ENCODE measurements around the gene DCAF12.

Gene DCAF12

GRCh38 chr9:34124926-34125325 is 1.6 kb downstream of the DCAF12 start:
- no peak for DNase-seq

- DNase-seq: no peak
These were observed 2.4 kb downstream of the DCAF12 start for GRCh38 chr9:34124099-34124498.

GRCh38 chr9:34123682-34124081 is 2.8 kb downstream of the DCAF12 start:
- DNase-seq: no peak

- DNase-seq: no peak
These were observed 4.5 kb downstream of the DCAF12 start for GRCh38 chr9:34121996-34122395.

GRCh38 chr9:34119713-34120112 is 6.8 kb downstream of the DCAF12 start:
- no peak for DNase-seq

GRCh38 chr9:34114436-34114835 is 12.1 kb downstream of the DCAF12 start:
- no peak for DNase-seq

- DNase-seq: no peak
These were observed 20.4 kb downstream of the DCAF12 start for GRCh38 chr9:34106110-34106509.

- DNase-seq: no peak
These were observed 23.7 kb downstream of the DCAF12 start for GRCh38 chr9:34102796-34103195.

- no peak for DNase-seq
These were observed 28.2 kb downstream of the DCAF12 start for GRCh38 chr9:34098307-34098706.

GRCh38 chr9:34097865-34098264 is 28.6 kb downstream of the DCAF12 start:
- no peak for DNase-seq

GRCh38 chr9:34096751-34097150 is 29.7 kb downstream of the DCAF12 start:
- no peak for DNase-seq

- DNase-seq: no peak
These were observed 32.9 kb downstream of the DCAF12 start for GRCh38 chr9:34093578-34093977.

- DNase-seq: no peak
These were observed 37.2 kb downstream of the DCAF12 start for GRCh38 chr9:34089311-34089710.

- DNase-seq: no peak
These were observed 39.1 kb downstream of the DCAF12 start for GRCh38 chr9:34087370-34087769.

- no peak for DNase-seq
These were observed 39.6 kb downstream of the DCAF12 start for GRCh38 chr9:34086864-34087263.

- no peak for DNase-seq
These were observed 40.7 kb downstream of the DCAF12 start for GRCh38 chr9:34085581-34086500.

- no peak for DNase-seq
These were observed 41.9 kb downstream of the DCAF12 start for GRCh38 chr9:34084562-34084961.

- DNase-seq: no peak
These were observed 47.3 kb downstream of the DCAF12 start for GRCh38 chr9:34079181-34079580.

- no peak for DNase-seq
These were observed 53.5 kb downstream of the DCAF12 start for GRCh38 chr9:34072868-34073590.

GRCh38 chr9:34072410-34072809 is 54.1 kb downstream of the DCAF12 start:
- DNase-seq: no peak

- DNase-seq: no peak
These were observed 55.7 kb downstream of the DCAF12 start for GRCh38 chr9:34070606-34071324.

GRCh38 chr9:34069831-34070230 is 56.7 kb downstream of the DCAF12 start:
- DNase-seq: no peak

- no peak for DNase-seq
These were observed 61.0 kb downstream of the DCAF12 start for GRCh38 chr9:34065541-34065940.

- no peak for DNase-seq
These were observed 66.5 kb downstream of the DCAF12 start for GRCh38 chr9:34059954-34060353.

All from NCI-H1105 (cell line).